ENCODE results near the gene ZFAND6. TPM values are rescaled to one million over a fixed set of nuclear protein-coding genes. Genes with fewer than 3 reads are reported as not detected.
"Not testable (repeated sequence)": the region's sequence is repeated elsewhere in the genome, so short reads cannot be mapped to it uniquely, and the experiment has no call there.

The ZFAND6 gene
- total RNA-seq, 2 experiments from 2014 or later: 24.4 to 26.7 TPM

GRCh38 chr15:80042568-80042967 lies 16.9 kb upstream of the ZFAND6 start:
- ChIA-PET CTCF (no interaction called here), POLR2A (interaction anchor here (0.5 kb wide), 1 partner anchor 17 kb away, joined by 4 read pairs; no protein-coding TSS in a partner anchor)

- CTCF ChIA-PET: not testable (repeated sequence)
Measured at GRCh38 chr15:80045219-80045618, 14.3 kb upstream of the ZFAND6 start.

GRCh38 chr15:80049046-80049445 lies 10.4 kb upstream of the ZFAND6 start:
- ChIA-PET CTCF (no interaction called here), POLR2A (no interaction called here)

More at GRCh38 chr15:80045219-80045618, 14.3 kb upstream of the ZFAND6 start:
- POLR2A ChIA-PET: not testable (repeated sequence)

GRCh38 chr15:80052597-80053304 lies 6.7 kb upstream of the ZFAND6 start:
- CTCF ChIA-PET: no interaction called here
- POLR2A ChIA-PET: no interaction called here

GRCh38 chr15:80055933-80056332 lies 3.5 kb upstream of the ZFAND6 start:
- POLR2A ChIA-PET: interaction anchor here (0.6 kb wide), 1 partner anchor 71 kb away, joined by 3 read pairs; no protein-coding TSS in a partner anchor
- CTCF ChIA-PET: no interaction called here

- CTCF ChIA-PET: no interaction called here
- POLR2A ChIA-PET: interaction anchor here (0.8 kb wide), 1 partner anchor 95 kb away, joined by 4 read pairs; the partner anchor contains the start of gene FAH
Measured at GRCh38 chr15:80058044-80058443, 1.4 kb upstream of the ZFAND6 start.

- CTCF ChIA-PET: interaction anchor here (0.8 to 1.6 kb wide), 3 partner anchors 27 to 109 kb away, joined by 3 to 6 read pairs (median 3); no protein-coding TSS in a partner anchor
- POLR2A ChIA-PET: interaction anchor here (0.6 to 2.2 kb wide), 6 partner anchors 12 to 164 kb away, joined by 3 to 16 read pairs (median 4); partner anchors contain the start of gene FAH
Measured at GRCh38 chr15:80059786-80060355, 395 bp downstream of the ZFAND6 start.

- POLR2A ChIA-PET: interaction anchor here (0.6 to 2.2 kb wide), 5 partner anchors 12 to 93 kb away, joined by 3 to 16 read pairs (median 4); partner anchors contain the start of gene FAH
Measured at GRCh38 chr15:80060356-80061006, 1.0 kb downstream of the ZFAND6 start.

GRCh38 chr15:80061582-80061981 lies 2.1 kb downstream of the ZFAND6 start:
- ChIA-PET CTCF (interaction anchor here (1.5 kb wide), 1 partner anchor 29 kb away, joined by 6 read pairs; no protein-coding TSS in a partner anchor), POLR2A (no interaction called here)

More at GRCh38 chr15:80060356-80061006, 1.0 kb downstream of the ZFAND6 start:
- CTCF ChIA-PET: interaction anchor here (1.5 to 1.6 kb wide), 2 partner anchors 27 to 109 kb away, joined by 3 to 6 read pairs; no protein-coding TSS in a partner anchor

- POLR2A ChIA-PET: interaction anchor here (0.6 to 0.7 kb wide), 2 partner anchors 117 to 631 kb away, joined by 3 read pairs; no protein-coding TSS in a partner anchor
- CTCF ChIA-PET: no interaction called here
Measured at GRCh38 chr15:80066912-80067311, 7.4 kb downstream of the ZFAND6 start.

- CTCF ChIA-PET: no interaction called here
Measured at GRCh38 chr15:80068578-80068977, 9.1 kb downstream of the ZFAND6 start.

GRCh38 chr15:80070840-80071239 lies 11.4 kb downstream of the ZFAND6 start:
- POLR2A ChIA-PET: interaction anchor here (3.6 kb wide), 1 partner anchor 11 kb away, joined by 16 read pairs; the partner anchor contains the start of gene ZFAND6
- CTCF ChIA-PET: no interaction called here

More at GRCh38 chr15:80068578-80068977, 9.1 kb downstream of the ZFAND6 start:
- POLR2A ChIA-PET: no interaction called here

GRCh38 chr15:80071652-80072051 lies 12.2 kb downstream of the ZFAND6 start:
- ChIA-PET CTCF (interaction anchor here (0.7 kb wide), 1 partner anchor 165 kb away, joined by 3 read pairs; no protein-coding TSS in a partner anchor), POLR2A (interaction anchor here (1.2 to 3.6 kb wide), 2 partner anchors 12 to 104 kb away, joined by 3 to 16 read pairs; partner anchors contain the start of gene ZFAND6)

GRCh38 chr15:80072285-80072994 lies 13.0 kb downstream of the ZFAND6 start:
- POLR2A ChIA-PET: interaction anchor here (1.2 to 3.6 kb wide), 2 partner anchors 13 to 105 kb away, joined by 3 to 16 read pairs; partner anchors contain the start of gene ZFAND6
- CTCF ChIA-PET: no interaction called here

- POLR2A ChIA-PET: interaction anchor here (3.6 kb wide), 1 partner anchor 13 kb away, joined by 16 read pairs; the partner anchor contains the start of gene ZFAND6
- CTCF ChIA-PET: no interaction called here
Measured at GRCh38 chr15:80073197-80073596, 13.7 kb downstream of the ZFAND6 start.

- POLR2A ChIA-PET: interaction anchor here (0.5 kb wide), 1 partner anchor 21 kb away, joined by 4 read pairs; no protein-coding TSS in a partner anchor
- CTCF ChIA-PET: no interaction called here
Measured at GRCh38 chr15:80076321-80077318, 17.1 kb downstream of the ZFAND6 start.

GRCh38 chr15:80081390-80081789 lies 21.9 kb downstream of the ZFAND6 start:
- ChIA-PET CTCF (no interaction called here), POLR2A (no interaction called here)

GRCh38 chr15:80087104-80087503 lies 27.6 kb downstream of the ZFAND6 start:
- POLR2A ChIA-PET: no interaction called here
- CTCF ChIA-PET: no interaction called here

All from activated CD8-positive, alpha-beta memory T cell treated with anti-CD3 and anti-CD28 coated beads for 36 hours (primary cell).